Gastrocnemius medialis (tissue), 4 donors: ENCODE measurements around the gene NT5DC3. TPM values are rescaled to one million over a fixed set of nuclear protein-coding genes. Genes with fewer than 3 reads are reported as not detected.
"Not testable (repeated sequence)": the region's sequence is repeated elsewhere in the genome, so short reads cannot be mapped to it uniquely, and the experiment has no call there.

Experiments used
- ATAC-seq, 2 donors: fragments of 150-250 bp; one replicate each; pipeline ENCODE4 v1.9.1; 2016
- DNase-seq, 2 donors: peaks; one replicate each; pipeline ENCODE4 v3.0.0-alpha.2; 2019
- H3K27ac ChIP-seq, 4 donors: fragments of 200-600 bp; sonication (generic); 1 replicate in 1 of 4; 2 replicates in 3 of 4; pipeline ENCODE4 v1.5.1; 2016 to 2018; ENCODE audit warnings: mild to moderate bottlenecking in 2 of 4, moderate library complexity in 1 of 4
- H3K27me3 ChIP-seq, 3 donors: fragments of 200-600 bp; sonication (generic) in 2 of 3; 1 replicate in 1 of 3; 2 replicates in 2 of 3; pipeline versions ENCODE4 v1.5.1 to v1.6.0; 2016 to 2019; ENCODE audit warnings: mild to moderate bottlenecking in 1 of 3, moderate library complexity in 1 of 3
- H3K36me3 ChIP-seq, 2 donors: fragments of 200-600 bp; sonication (generic) in 1 of 2; one replicate each; pipeline ENCODE4 v1.5.1; 2017 to 2018
- H3K4me1 ChIP-seq, 2 donors: fragments of 200-600 bp; sonication (generic) in 1 of 2; one replicate each; pipeline ENCODE4 v1.5.1; 2016 to 2017; ENCODE audit warnings: mild to moderate bottlenecking in 2 of 2
- H3K4me3 ChIP-seq, 4 donors: fragments of 200-600 bp; sonication (generic) in 3 of 4; 1 replicate in 1 of 4; 2 replicates in 3 of 4; pipeline ENCODE4 v1.5.1; 2016 to 2019; ENCODE audit warnings: mild to moderate bottlenecking in 2 of 4
- H3K9me3 ChIP-seq, 3 donors: fragments of 200-600 bp; sonication (generic) in 2 of 3; 1 replicate in 1 of 3; 2 replicates in 2 of 3; pipeline ENCODE4 v1.5.1; 2016 to 2019
- CTCF ChIP-seq, 5 experiments: fragments of 450-650 bp in 3 of 5; fragments of 200-600 bp in 2 of 5; sonication (generic) in 2 of 5; IDR thresholded peaks in 4 of 5; conservative IDR thresholded peaks in 1 of 5; 1 replicate in 4 of 5; 2 replicates in 1 of 5; pipeline ENCODE4 v1.5.1; 2016 to 2019; ENCODE audit warnings: antibody characterized with exemption in 5 of 5, mild to moderate bottlenecking in 3 of 5, moderate library complexity in 3 of 5
- POLR2A ChIP-seq, 2 donors: fragments of 450-650 bp; IDR thresholded peaks; one replicate each; pipeline ENCODE4 v1.6.1; 2017; ENCODE audit warnings: antibody characterized with exemption in 2 of 2, mild to moderate bottlenecking in 2 of 2, moderate library complexity in 2 of 2
- in situ Hi-C, 4 donors: fragments of 200-750 bp; cut with MboI; loops; one replicate each; pipeline versions ENCODE4 v1.15.0 to v1.8.0; 2017; ENCODE audit warnings: low sequenced_read_pairs in 4 of 4
- intact Hi-C: fragments of 100-400 bp; cut with DNase I; formaldehyde crosslinking; loops from one replicate; pipeline ENCODE4 v1.15.1; 2023; ENCODE audit warnings: low total_unique reads
- total RNA-seq, 4 donors: library from RNA; depleted of rRNA; stranded (reverse); fragments of >200 nt; gene quantifications; one replicate each; pipeline versions ENCODE4 v1.1.0 to v1.2.3, GENCODE V29; 2016

NT5DC3 gene
- total RNA-seq, 4 donors from 2014 or later = 8.8 to 18.7 (median 13.9) TPM

- in situ Hi-C loops = no loop called here
- Histone ChIP-seq H3K4me3 (no peak overlapping the region), H3K27ac (no peak overlapping the region), H3K4me1 (peaks cover 14 to 20% of the 10 kb centered on the region in 2 donors), H3K9me3 (no peaks in the 10 kb centered on the region), H3K27me3 (no peaks in the 10 kb centered on the region), H3K36me3 (no peaks in the 10 kb centered on the region)
- no peak for DNase-seq
- intact Hi-C loops = no loop called here
- TF ChIP-seq POLR2A (IDR thresholded peaks at IDR 0.05) (no peak), CTCF (IDR thresholded peaks at IDR 0.05 in 4 of 5, conservative IDR thresholded peaks at IDR 0.05 in 1 of 5) (no peak)
- no peak for ATAC-seq
Measured at GRCh38 chr12:103838254-103838914, 2.6 kb downstream of the NT5DC3 start.

- no peak for ATAC-seq
- in situ Hi-C loops = no loop called here
- intact Hi-C loops = no loop called here
- Histone ChIP-seq H3K4me3 (no peak overlapping the region), H3K4me1 (peaks cover 9 to 15% of the 10 kb centered on the region in 2 donors), H3K27ac (no peak overlapping the region), H3K9me3 (no peaks in the 10 kb centered on the region), H3K36me3 (no peaks in the 10 kb centered on the region), H3K27me3 (no peaks in the 10 kb centered on the region)
- DNase-seq = no peak
- TF ChIP-seq POLR2A (IDR thresholded peaks at IDR 0.05) (no peak), CTCF (IDR thresholded peaks at IDR 0.05 in 4 of 5, conservative IDR thresholded peaks at IDR 0.05 in 1 of 5) (no peak)
Measured at GRCh38 chr12:103836345-103836744, 4.7 kb downstream of the NT5DC3 start.

- in situ Hi-C loops, H3K4me3 ChIP-seq, H3K36me3 ChIP-seq, ATAC-seq, intact Hi-C loops, H3K27me3 ChIP-seq, DNase-seq, H3K9me3 ChIP-seq, H3K27ac ChIP-seq: not testable (repeated sequence)
- peaks cover 9 to 15% of the 10 kb centered on the region in 2 donors for H3K4me1 ChIP-seq
Measured at GRCh38 chr12:103835747-103836335, 5.2 kb downstream of the NT5DC3 start.

GRCh38 chr12:103834942-103835341 lies 6.1 kb downstream of the NT5DC3 start:
- Histone ChIP-seq H3K4me3 (no peak overlapping the region), H3K27ac (no peak overlapping the region), H3K27me3 (no peaks in the 10 kb centered on the region), H3K36me3 (no peaks in the 10 kb centered on the region), H3K4me1 (peaks cover 7 to 9% of the 10 kb centered on the region in 2 donors), H3K9me3 (no peaks in the 10 kb centered on the region)
- no peak for TF ChIP-seq POLR2A (IDR thresholded peaks at IDR 0.05)
- TF ChIP-seq CTCF (IDR thresholded peaks at IDR 0.05 in 4 of 5, conservative IDR thresholded peaks at IDR 0.05 in 1 of 5) = no peak
- in situ Hi-C loops (no loop called here), intact Hi-C loops (no loop called here)
- ATAC-seq = no peak
- DNase-seq = no peak

GRCh38 chr12:103833891-103834290 lies 7.1 kb downstream of the NT5DC3 start:
- in situ Hi-C loops = no loop called here
- intact Hi-C loops = no loop called here
- TF ChIP-seq CTCF (IDR thresholded peaks at IDR 0.05 in 4 of 5, conservative IDR thresholded peaks at IDR 0.05 in 1 of 5) = no peak
- TF ChIP-seq POLR2A (IDR thresholded peaks at IDR 0.05) = no peak
- ATAC-seq (no peak), DNase-seq (no peak)
- H3K36me3 ChIP-seq = no peaks in the 10 kb centered on the region
- no peaks in the 10 kb centered on the region for H3K27me3 ChIP-seq
- no peak overlapping the region for H3K27ac ChIP-seq
- H3K4me3 ChIP-seq = no peak overlapping the region
- H3K9me3 ChIP-seq = no peaks in the 10 kb centered on the region
- no peaks in the 10 kb centered on the region for H3K4me1 ChIP-seq
